Stimulated activated effector memory CD8-positive, alpha-beta T cell treated with anti-CD3 and anti-CD28 coated beads, Interleukin-12 subunit alpha, Interleukin-12 subunit beta, amount 100 ng/mL, for 72 hours (primary cell): Measurements from ENCODE around the gene KRTAP4-4.
"Not testable (repeated sequence)": the region's sequence is repeated elsewhere in the genome, so short reads cannot be mapped to it uniquely, and the experiment has no call there.

Experiments
- ATAC-seq: fragments of 150-1000 bp; cut with Tn5 transposase; 2 replicates; pipeline ENCODE4 v1.10.0; 2021
- DNase-seq, 2 donors: peaks; one replicate each; pipeline ENCODE4 v3.0.0; 2021 to 2022; ENCODE audit warnings: low spot score in 2 of 2
- H3K27ac Mint-ChIP-seq: one replicate; pipeline ENCODE4 v1.8.0; 2022; ENCODE audit warnings: mild to moderate bottlenecking, mixed read lengths
- H3K36me3 Mint-ChIP-seq: one replicate; pipeline ENCODE4 v1.8.0; 2022; ENCODE audit warnings: mild to moderate bottlenecking, mixed read lengths
- H3K4me1 Mint-ChIP-seq: one replicate; pipeline ENCODE4 v1.8.0; 2022; ENCODE audit warnings: mixed read lengths
- H3K4me3 Mint-ChIP-seq: one replicate; pipeline ENCODE4 v1.8.0; 2022; ENCODE audit warnings: mild to moderate bottlenecking, mixed read lengths
- H3K9me3 Mint-ChIP-seq: one replicate; pipeline ENCODE4 v1.8.0; 2022; ENCODE audit warnings: mixed read lengths

Gene KRTAP4-4

DNA sequence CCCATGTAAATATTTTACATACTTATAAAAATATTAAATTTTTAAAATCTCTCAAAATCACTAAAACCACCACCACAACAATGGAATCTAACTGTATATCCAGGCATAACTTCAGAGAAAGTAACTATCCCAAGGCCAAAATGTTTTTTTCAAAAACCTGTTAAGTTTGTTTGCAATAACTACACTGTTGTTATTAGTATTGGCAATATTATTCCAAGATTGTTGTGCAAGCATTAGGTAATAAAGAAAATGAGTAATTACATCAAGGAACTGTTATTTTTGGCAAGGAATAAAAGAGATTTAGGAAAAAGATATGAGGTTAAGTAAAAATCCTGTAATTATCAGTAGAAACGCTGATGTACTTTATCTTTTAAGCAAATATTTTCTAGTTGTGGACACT is 33.2 kb downstream of the KRTAP4-4 start:
- Mint-ChIP-seq H3K9me3 (no peaks in the 10 kb centered on the region), H3K36me3 (no peaks in the 10 kb centered on the region), H3K4me1 (peaks cover 24% of the 10 kb centered on the region), H3K4me3 (no peak overlapping the region), H3K27ac (no peak overlapping the region)
- DNase-seq (no peak), ATAC-seq (no peak)

DNA sequence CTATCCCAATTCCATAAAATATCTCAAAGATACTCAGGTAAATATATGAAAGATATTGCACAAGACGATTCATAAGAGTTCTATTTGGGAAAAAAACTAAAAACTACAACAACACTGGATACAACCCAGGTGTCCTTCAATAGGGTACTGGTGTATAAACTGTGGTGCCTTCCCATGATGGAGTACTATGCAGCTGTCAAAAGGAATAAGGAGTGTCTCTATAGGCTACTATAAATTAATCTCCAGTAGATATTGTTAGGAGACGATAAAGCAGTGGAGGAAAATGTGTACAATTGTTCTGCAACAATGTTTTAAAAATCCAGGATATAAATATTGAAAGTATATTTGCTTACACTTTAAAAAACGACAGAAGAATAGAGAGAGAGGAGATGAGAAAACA is 34.1 kb downstream of the KRTAP4-4 start:
- Mint-ChIP-seq H3K36me3 (no peaks in the 10 kb centered on the region), H3K27ac (no peak overlapping the region), H3K4me3 (no peak overlapping the region), H3K9me3 (no peaks in the 10 kb centered on the region), H3K4me1 (peaks cover 16% of the 10 kb centered on the region)
- ATAC-seq (no peak), DNase-seq (no peak)

DNA sequence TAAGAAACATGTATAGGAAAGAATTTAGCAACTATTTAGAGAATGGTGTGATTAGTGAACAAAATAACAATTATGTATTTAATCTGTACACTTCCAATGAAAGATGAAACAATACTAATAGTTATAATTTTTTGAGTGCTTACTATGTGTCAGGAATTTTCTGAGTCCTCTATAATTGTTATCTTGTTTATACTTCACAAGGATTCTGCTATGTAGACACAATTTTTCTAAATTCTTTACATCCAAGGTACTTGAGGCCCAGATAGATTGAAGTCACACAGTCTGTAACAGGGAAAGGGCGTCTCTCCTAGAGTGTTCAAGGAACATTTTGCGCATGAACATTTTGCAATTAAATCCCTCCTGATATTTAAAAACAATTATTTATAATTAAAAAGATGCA is 35.5 kb downstream of the KRTAP4-4 start:
- H3K36me3 Mint-ChIP-seq, result no peaks in the 10 kb centered on the region
- ATAC-seq, result no peak
- peaks cover 23% of the 10 kb centered on the region for H3K4me1 Mint-ChIP-seq
- no peak overlapping the region for H3K4me3 Mint-ChIP-seq
- no peak overlapping the region for H3K27ac Mint-ChIP-seq
- DNase-seq, result no peak
- H3K9me3 Mint-ChIP-seq, result no peaks in the 10 kb centered on the region

DNA sequence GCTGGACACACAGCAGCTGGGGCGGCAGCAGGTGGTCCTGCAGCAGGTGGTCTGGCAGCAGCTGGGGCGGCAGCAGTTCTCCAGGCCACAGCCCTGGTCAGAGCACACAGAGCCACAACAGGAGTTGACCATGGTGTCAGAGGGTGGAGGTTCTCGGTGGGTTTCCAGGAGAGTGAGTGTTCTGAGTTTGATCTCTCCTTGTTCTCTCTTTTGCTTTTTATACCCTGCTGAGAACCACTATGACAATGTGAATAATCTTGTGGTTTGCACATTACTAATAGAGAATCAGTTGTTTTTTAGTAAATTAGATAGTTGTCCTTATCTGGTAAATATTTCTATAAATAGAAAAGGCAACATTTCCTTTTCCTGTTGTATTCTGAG is 36.6 kb downstream of the KRTAP4-4 start, which contains the start of gene KRTAP4-12:
Gene KRTAP4-12, minus strand, starts transcription at position 192 of the 381 bp plus-strand sequence. Its CDS starts 60 bp downstream, at position 132.
- not testable (repeated sequence) for H3K4me3 Mint-ChIP-seq, DNase-seq, H3K27ac Mint-ChIP-seq, H3K9me3 Mint-ChIP-seq, H3K36me3 Mint-ChIP-seq
- peaks cover 26% of the 10 kb centered on the region for H3K4me1 Mint-ChIP-seq
- ATAC-seq, result peak; percentile 54

DNA sequence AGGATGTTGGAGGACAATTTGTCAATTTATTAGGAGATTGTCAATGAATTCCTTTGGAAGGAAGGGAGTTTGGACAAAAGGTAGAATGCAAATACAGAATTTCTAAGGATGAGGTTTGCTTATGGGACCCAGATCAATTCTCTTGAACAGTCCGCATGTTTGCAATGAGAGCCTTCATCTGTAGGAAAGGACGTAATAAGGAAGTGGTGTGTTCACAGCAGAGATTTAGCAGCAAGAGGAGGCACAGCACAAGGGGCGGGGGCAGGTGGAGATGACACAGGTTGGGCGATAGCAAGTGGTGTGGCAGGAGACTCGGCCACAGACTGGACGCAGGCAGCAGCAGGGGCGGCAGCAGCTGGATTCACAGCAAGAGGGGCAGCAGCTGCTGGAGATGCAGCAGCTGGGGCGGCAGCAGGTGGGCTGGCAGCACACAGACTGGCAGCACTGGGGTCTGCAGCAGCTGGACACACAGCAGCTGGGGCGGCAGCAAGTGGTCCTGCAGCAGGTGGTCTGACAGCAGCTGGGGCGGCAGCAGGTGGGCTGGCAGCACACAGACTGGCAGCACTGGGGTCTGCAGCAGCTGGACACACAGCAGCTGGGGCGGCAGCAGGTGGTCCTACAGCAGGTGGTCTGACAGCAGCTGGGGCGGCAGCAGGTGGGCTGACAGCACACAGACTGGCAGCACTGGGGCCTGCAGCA is 37.1 kb downstream of the KRTAP4-4 start:
- H3K4me1 Mint-ChIP-seq, result peaks cover 26% of the 10 kb centered on the region
- not testable (repeated sequence) for ATAC-seq, H3K4me3 Mint-ChIP-seq, H3K9me3 Mint-ChIP-seq, DNase-seq, H3K36me3 Mint-ChIP-seq, H3K27ac Mint-ChIP-seq

DNA sequence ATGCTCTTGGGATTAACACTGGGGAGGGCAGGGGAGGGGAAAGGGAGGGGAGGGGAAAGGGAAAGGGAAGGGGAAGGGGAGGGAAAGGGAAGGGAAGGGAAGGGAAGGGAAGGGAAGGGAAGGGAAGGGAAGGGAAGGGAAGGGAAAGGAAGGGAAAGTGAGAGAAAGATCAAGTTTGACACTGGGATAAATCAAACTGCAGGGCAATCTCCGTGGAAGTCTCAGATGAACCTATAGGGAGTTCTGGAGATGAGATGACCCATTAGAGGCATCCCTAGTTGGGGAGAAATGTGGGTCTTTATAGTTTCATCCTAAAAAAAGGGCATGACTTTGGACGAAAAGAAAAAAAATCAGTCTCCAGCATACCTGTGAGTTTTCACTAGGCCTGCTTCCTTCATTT is 38.8 kb downstream of the KRTAP4-4 start:
- no peaks in the 10 kb centered on the region for H3K9me3 Mint-ChIP-seq
- peaks cover 32% of the 10 kb centered on the region for H3K4me1 Mint-ChIP-seq
- no peak overlapping the region for H3K27ac Mint-ChIP-seq
- H3K4me3 Mint-ChIP-seq, result no peak overlapping the region
- DNase-seq (no peak), ATAC-seq (no peak)
- H3K36me3 Mint-ChIP-seq, result no peaks in the 10 kb centered on the region

DNA sequence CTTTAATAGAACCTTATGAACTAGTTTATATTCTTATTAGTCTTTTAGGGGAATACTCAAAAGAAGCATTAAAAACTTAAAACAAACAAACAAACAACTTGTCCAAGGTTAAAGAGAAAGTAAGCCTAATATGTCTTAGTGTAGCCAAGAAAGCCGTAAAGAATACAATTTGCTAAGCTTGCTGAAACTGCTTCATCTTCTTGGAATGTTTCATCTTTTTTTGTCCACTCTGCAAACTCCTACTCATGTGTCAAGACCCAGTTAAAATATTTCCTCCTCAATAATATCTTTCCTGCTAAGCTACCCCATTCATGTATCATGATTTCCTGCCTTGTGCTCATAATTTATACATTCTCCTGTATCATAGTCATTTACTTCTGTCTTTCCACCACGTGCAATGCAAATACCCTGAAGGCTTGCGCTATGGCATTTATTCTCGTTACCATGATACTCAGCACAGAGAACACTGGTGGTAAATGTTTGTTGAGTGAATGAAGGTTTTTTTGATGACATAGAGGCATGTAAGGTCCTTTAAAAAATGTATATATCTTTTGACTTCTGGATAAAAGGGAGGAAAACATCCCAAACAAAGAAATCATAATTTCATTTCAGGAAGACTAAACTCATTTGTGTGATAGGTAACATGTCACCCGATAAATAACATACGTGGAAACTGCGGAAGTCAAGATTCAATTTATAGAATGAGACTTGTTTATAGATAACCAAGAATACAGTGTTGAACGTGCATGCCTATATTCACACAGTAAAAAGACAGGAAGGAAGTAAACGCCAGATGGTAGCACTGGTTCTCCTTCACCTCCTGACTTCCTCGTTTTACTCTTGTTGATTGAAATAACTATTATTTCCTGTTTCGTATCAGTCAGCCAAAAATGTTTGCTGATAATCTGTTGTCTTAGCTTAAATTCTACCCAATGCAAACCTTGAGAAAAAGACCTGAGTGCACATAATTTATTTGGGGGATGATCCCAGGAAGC is 40.6 kb downstream of the KRTAP4-4 start:
- H3K27ac Mint-ChIP-seq, DNase-seq, ATAC-seq, H3K9me3 Mint-ChIP-seq, H3K36me3 Mint-ChIP-seq, H3K4me3 Mint-ChIP-seq: not testable (repeated sequence)
- peaks cover 37% of the 10 kb centered on the region for H3K4me1 Mint-ChIP-seq

DNA sequence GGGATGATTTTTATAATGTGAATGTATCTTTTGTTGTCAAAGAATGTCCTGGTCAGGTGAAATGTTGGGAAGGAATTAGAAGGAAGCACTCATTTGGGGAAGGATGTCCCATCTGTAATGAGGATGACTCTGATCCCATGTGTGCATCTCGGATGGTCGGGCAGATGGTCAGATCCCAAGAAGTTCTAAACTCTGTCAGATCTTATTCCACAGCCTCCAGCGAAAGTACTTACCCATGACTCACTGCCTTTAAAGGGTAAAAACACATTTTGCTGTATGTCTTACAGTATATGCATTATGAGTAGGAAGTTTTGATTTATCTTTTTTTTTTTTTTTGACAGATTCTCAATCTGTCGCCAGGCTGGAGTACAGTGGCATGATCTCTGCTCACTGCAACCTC is 41.8 kb downstream of the KRTAP4-4 start:
- Mint-ChIP-seq H3K36me3 (no peaks in the 10 kb centered on the region), H3K4me3 (no peak overlapping the region), H3K9me3 (no peaks in the 10 kb centered on the region), H3K4me1 (peaks cover 30% of the 10 kb centered on the region), H3K27ac (no peak overlapping the region)
- DNase-seq, result no peak
- ATAC-seq, result no peak

DNA sequence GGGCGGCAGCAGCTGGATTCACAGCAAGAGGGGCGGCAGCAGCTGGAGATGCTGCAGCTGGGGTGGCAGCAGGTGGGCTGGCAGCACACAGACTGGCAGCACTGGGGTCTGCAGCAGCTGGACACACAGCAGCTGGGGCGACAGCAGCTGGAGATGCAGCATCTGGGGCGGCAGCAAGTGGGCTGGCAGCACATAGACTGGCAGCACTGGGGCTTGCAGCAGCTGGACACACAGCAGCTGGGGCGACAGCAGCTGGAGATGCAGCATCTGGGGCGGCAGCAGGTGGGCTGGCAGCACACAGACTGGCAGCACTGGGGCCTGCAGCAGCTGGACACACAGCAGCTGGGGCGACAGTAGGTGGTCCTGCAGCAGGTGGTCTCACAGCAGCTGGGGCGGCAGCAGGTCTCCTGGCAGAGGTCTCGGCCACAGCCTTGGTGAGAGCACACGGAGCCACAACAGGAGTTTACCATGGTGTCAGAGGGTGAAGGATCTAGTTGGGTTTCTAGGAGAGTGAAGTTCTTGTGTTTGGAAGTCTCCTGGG is 42.6 kb downstream of the KRTAP4-4 start, which contains the start of gene KRTAP4-11:
Gene KRTAP4-11, minus strand, starts transcription at position 528 of the 541 bp plus-strand sequence. Its CDS starts 58 bp downstream, at position 470.
- not testable (repeated sequence) for H3K9me3 Mint-ChIP-seq, DNase-seq, H3K4me3 Mint-ChIP-seq, H3K36me3 Mint-ChIP-seq, H3K27ac Mint-ChIP-seq, ATAC-seq
- H3K4me1 Mint-ChIP-seq, result peaks cover 22% of the 10 kb centered on the region

DNA sequence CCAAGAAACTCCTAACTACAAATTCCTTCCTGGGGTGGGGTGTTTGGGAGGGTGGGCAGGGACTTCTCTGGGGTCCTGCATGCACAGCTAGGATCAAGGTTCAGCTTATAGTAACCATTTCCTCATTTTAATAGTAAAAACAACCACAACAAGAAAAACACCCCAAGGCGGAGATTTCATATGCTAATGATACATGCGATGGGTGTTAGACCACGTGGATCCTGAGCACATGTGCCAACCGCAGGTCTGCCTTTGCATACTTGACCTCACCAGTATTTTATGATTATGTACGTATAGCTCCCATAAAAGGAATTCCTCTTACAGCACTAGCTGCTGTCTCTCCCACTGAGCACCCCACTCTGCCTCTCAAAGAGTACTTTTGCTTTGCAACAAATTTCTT is 44.3 kb downstream of the KRTAP4-4 start:
- Mint-ChIP-seq H3K27ac (no peak overlapping the region), H3K4me1 (peaks cover 21% of the 10 kb centered on the region), H3K36me3 (no peaks in the 10 kb centered on the region), H3K4me3 (no peak overlapping the region), H3K9me3 (no peaks in the 10 kb centered on the region)
- DNase-seq, result no peak
- ATAC-seq, result no peak

DNA sequence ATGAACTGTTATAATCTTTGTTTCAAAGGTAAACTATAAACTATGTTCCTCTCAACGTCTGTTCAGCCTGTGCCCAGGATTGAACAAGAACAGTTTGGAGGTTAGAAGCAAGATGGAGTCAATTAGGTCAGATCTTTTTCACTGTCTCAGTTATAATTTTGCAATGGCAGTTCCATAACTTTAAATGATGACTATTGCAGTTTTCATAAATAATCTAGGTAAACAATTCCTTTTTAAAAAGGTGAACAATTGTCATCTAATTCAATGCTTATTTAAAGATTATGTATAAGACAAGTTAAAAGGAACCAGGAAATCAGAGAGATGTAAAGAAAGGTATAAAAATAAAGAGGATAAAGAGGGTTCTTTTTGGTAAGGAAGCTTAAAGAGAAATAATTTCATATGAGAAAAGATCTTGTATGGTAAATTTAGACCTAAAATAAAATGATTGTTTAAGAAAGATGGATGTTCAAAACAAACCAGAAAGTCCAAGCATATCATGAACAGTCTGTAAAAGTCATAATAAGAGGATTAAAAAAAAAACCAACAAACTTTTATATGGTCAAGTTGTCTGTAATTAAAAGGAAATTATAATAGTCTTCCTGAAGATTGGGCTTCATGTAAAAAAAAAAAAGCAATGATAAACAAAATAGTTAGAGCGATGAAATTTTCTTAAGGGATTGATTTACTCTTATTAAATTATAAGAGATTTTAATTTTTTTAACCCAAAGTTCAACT is 49.2 kb downstream of the KRTAP4-4 start:
- Mint-ChIP-seq H3K4me3 (no peak overlapping the region), H3K4me1 (peaks cover under 1% of the 10 kb centered on the region), H3K36me3 (no peaks in the 10 kb centered on the region), H3K27ac (no peak overlapping the region), H3K9me3 (no peaks in the 10 kb centered on the region)
- ATAC-seq, result no peak
- DNase-seq, result no peak
